Stimulated activated CD4-positive, alpha-beta T cell treated with anti-CD3 and anti-CD28 coated beads, Interleukin-4, amount 100 ng/mL, for 4 hours (primary cell): ENCODE results near the gene CRACR2B.

Experiments
- DNase-seq, 2 experiments: peaks; one replicate each; pipeline ENCODE4 v3.0.0-alpha.2; 2020

CRACR2B gene

DNA sequence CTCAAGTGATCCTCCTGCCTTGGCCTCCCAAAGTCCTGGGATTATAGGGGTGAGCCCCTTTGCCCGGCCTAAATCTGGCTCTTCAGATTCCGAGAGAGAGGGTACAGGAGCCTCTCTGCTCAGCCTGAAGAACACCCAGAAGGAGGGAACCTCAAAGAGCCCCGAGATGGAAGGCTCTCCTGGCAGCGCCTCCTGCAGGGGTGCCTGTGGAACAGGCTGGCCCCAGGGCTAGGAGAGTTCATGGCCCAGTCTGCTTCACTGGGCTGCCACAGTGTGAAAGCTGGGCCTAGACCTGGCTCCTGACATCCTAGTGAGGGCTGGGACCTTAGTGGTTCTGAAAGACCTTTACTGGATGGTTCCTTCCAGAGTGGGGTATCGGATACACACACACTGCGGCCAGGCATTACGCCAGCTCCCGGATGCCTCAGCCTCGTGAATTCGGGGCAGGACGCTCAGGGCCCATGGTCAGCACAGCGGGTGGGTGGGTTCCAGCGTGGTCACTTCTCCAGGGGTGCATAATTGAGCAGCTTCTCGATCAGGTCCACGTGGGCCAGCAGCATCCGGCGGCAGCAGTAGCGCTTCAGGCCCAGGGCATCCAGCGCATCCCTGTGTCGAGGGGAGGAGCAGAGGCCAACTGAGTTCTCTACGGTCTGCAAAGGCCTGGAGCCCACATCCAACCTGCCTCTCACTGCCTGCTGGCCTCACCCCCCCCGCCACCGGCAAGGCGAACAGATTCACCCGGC lies 12.3 kb downstream of the CRACR2B start:
- DNase-seq: no peak

DNA sequence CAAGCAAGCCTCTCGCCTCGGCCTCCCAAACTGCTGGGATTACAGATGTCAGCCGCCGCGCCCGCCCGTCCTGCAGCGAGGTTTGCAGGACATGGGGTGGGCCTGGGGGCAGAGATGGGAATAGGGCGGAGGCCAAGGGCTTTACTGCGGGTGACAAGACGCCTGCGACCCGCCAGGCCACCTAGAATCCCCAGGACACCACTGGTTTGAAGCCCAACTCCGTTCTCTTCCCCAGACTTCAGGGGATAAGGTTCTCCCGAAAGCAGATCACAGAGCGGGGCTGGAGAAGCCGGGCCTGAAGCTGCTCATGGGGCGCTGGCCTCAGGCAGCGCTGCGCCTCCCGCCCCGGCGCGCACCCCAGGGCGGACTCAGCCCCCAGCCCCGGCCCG lies 14.3 kb downstream of the CRACR2B start:
- DNase-seq: no peak

DNA sequence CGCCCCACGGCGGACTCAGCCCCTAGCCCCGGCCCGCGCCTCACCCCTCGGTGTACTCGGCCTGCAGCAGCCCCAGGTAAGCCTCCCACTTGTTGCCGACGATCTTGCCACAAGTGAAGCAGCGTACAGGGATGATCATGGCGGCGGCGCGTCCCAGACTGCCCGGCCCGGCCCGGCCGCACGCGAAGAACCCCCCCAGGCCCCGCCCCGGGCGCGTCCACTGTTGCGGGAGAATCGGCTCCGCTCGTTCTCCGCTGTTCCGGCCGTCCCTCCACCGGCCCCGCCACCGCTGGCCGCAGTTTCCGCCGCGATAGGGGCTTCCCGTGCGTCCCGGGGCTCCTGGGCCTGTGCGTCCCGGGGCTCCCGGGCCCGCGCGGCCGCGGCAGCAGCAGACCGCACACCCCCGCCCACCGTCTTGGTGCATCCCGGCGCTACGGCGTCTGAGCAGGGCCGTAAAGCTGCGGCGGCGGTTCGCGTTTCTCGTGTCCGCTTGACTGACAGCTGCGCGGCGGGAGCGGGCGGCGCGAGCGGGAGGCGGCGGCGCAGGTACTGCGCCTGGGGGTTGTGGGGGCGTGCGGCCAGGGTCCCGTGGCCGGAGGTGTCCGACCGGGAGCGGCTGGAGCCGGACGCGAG lies 14.8 kb downstream of the CRACR2B start, which contains the start of the genes POLR2L and TSPAN4:
Gene POLR2L, minus strand, starts transcription at position 160 of the 633 bp plus-strand sequence. Its CDS starts 21 bp downstream, at position 139.
Gene TSPAN4, plus strand, starts transcription at position 483 of the 633 bp plus-strand sequence. CDS start 7,453 bp downstream, outside the sequence.
- DNase-seq: peak; percentile 79 to 90

DNA sequence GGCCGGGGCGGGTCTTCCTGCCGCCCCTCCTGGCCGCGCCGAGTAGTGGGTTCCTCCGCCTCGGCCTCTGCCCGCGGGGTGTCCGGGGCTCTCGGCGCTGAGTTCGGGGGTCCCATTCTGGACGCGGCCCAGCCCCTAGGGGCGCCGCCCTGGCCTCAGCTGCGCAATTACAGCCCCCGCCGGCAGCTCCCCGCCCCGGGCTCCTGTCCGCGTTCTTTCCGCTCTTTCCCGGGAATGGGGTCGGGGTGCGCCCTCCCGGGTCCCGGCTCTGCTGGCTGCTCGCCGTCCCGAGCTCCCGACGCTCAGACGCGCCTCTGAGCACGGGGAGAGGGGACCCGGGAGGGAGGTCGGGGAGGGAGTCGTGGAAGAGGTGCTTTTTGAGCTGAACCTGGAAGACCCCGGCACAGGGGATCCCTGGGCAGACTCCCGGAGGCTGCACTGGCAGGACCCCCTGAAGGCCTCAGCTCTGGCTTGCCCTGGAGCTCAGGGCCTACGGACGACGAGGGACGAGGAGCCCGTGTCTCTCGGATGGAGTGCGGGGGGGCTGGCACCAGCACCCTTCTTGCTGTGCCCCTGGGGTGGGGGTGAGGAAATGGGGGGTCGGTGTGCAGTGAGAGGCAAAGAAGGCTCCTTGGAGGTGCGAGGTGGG lies 15.5 kb downstream of the CRACR2B start:
- DNase-seq: no peak

DNA sequence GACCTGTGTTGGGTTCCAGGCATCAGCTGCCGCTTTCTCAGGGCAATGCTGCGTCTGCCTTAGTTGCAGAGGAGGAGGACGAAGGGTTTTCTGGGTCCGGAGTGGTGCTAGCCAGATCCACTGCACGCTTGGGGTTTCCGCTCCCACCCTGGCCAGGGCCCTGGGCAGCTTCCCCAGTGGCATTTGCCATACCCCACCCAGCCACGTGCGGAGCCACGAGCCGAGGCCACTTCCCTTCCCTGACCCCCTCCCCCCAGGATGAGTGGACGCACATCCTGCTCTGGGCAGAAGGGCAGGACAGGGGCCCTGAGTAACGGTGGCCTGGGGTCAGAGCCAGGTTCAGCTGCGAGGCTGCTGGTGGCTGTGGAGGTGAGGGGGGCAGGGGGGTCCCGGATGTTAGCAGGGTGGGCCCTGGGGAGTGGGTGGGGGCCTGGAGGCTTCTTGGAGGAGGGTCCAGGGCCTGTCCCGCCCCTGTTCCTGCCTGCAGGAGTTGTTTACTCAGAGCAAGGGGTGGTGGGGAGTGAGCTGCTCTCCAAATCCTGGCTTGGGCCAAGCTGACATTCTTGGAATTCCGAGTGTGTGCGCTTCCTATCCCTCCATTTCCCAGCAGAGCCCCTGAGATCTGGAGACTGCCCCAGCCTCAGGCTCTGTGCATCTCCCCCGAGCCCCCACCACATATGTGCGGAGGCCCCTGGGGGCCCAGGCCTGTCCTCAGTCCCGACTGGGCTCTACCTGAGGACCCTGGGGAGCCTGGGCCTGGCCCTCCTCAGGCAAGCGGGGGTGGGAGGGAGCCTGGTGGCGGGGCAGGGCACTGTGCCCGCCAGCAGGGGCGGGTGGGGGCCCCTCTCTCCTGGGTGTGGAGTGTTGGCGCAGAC lies 16.3 kb downstream of the CRACR2B start:
- no peak for DNase-seq

DNA sequence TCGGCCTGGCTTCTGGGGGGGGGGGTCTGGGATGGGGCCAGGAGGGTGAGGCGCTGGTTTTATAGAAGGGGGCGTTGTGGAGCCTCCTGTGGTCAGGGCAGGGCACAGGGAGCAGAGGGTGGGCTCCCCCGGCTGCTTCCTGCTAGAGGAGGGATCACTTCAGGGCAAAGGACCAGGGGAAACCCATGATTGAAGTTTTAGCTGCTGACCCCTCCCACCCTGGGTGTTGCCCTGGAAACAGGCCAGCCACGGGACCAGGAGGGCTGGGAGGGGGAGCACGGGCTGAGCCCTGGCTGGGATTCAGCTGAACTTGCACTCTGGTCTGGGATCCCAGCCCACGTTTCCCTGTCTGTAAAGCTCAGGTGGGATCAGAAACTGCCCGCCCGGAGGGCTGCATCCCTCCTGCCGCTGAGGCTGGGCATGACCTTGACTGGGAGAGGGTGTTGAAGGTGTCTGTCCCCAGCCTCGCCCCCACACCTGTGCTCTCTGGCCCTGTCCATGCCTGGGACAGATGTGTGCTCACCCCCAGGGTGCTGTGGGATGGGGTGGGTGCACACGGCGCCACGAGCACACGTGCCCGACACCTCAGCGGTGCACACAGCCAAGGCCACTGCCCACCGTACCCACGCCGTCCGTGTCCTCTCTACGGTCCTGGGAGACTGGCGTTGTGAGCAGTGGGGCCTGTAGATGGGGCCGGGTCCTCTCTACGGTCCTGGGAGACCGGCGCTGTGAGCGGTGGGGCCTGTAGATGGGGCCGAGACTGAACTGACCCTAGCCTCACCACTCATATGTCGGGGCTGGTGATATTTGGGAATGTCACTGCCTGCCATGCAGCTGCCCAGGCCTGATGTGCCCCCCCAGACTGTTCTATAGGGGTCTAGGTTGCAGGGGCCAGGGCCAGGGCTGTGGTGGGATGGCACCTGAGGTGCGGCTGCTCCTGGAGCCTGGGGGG lies 17.2 kb downstream of the CRACR2B start:
- DNase-seq: no peak

DNA sequence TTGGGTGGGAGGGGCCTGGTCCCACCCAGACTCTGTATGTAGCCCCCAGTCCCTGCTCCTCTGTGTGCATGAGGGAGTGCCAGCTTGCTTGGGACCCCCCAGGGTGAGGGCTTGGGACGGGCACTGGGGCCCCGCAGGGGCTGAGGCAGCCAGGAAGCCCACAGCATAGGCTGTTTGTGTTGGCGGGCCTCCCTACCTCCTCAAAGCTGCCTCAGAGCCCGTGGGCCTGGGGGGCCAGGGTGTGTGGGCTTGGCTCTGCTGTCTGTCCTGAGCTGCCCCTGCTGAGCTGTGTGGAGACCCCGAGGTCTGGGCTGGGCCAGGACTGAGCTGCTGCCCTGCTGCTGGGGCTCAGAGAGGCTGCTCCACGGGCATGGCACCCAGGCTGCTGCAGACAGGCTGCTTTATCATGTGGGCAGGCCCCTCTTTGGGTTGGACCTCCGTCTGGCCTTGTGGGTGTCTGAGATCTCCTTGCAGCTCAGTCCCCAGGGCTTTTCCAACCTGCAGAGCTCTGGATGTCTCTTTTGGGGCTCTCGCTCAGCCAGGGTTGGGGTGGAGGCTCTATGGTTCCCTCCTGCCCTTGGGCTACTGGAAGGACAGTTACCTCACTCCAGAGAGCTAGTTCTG lies 18.3 kb downstream of the CRACR2B start:
- no peak for DNase-seq

DNA sequence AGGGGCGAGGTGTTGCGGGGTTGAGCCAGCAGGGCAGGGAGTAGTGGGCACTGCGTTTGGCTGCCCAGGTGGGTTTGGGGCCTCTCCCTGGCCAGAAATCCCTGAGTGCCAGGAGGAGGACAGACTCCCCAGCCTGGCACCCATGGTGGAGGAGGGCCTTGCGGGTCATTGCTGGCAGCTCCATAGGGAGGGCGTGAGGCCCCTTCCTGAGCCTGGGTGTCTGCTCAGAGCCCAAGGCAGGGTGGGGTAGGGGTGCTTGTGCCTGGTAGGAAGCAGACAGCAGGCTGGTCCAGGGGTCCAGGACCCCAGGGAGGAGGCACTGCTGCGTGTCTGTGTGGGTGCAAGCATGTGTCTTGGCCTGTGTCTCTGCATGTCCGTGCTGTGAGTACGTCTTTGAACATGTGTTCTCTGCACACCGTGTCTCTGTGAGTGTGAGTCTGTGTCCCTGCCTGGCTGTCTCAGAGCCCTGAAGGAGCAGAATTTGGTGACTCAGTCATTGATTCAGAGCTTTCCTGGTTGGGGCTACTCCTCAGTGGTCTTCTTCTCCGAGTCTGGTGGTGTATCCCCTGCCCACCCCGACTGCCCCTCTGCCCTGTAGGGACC lies 18.9 kb downstream of the CRACR2B start:
- no peak for DNase-seq

DNA sequence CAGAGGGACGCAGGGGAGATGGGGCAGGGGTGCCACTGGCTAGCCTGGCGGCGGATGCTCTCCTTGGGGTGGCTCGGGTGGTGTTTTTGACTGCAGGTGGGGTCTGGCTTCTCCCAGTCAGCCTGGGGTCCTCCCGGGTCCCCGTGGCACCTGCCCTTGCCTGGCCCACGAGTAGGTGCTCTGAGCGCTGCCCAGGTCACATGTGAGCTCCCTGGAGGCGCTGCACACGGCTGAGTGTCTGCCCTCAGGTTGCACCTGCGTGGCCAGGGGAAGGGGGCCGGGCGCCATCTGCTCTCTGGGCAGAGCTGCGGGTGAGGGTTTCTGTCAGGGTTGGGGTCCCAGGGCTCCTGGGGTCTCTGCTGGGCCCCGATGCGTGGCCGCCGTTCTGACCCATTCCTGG lies 20.2 kb downstream of the CRACR2B start:
- no peak for DNase-seq

DNA sequence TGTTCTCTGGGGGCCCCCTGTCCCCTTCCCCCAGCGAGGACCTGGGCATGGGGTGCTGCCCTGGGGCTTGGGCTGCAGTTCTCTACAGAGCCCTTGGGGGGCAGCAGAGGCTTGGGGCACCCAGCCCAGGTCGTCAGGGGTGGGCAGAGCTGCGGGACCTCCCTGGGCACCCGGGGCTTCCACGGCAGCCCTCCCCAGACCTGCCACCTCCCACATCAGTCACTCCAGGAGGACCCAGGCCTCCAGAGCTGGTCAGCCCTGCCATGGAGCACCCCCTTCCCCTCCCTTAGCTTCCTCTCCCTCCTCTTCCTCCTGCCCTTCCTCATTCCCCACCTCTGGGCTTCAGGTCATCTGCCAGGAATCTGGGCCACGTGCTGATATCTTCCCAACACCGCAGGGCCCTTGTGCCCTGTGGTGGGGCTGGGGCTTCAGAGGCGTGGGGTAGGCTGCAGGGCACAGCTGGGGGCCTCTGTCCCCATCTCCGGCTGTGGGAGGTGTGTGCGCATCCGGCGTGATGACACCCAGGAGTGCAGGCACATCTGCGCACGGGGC lies 20.7 kb downstream of the CRACR2B start:
- peak; percentile 49 to 64 for DNase-seq

DNA sequence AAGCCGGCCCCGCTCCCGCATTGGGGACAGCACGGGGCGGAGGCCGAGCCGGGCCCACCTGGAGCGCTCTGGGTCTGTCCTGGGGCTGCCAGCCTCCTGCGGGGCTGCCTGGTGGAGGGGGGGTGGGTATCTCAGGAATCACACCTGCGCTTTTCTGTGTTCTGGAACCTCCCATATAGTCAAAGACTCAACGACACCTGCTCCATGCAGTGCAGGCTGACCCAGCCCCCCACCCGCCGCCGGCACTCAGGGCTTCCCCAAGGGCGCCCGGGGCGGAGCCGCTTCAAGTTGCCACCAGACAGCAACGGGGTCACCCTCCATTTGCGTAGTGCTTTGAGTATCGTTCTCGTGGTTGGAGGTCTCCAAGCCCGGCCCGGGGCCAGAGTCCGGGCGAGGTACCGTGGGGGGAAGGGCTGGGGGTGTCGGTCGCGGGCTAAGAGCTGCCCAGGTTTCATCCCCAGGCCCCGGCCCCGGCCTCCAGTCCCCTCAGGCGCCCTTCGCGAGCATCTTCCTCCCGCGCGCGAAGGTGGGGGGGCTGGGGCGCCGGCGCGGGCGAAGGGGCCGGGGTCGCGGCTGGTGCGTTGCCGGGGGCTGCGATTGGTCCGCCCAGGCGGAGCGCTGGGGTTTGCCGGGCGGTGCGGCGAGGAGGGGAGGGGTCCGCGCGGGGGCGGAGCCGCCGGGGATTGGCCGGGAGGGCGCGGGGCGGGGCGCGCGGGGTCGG lies 21.5 kb downstream of the CRACR2B start:
- DNase-seq: peak; percentile 30 to 54

DNA sequence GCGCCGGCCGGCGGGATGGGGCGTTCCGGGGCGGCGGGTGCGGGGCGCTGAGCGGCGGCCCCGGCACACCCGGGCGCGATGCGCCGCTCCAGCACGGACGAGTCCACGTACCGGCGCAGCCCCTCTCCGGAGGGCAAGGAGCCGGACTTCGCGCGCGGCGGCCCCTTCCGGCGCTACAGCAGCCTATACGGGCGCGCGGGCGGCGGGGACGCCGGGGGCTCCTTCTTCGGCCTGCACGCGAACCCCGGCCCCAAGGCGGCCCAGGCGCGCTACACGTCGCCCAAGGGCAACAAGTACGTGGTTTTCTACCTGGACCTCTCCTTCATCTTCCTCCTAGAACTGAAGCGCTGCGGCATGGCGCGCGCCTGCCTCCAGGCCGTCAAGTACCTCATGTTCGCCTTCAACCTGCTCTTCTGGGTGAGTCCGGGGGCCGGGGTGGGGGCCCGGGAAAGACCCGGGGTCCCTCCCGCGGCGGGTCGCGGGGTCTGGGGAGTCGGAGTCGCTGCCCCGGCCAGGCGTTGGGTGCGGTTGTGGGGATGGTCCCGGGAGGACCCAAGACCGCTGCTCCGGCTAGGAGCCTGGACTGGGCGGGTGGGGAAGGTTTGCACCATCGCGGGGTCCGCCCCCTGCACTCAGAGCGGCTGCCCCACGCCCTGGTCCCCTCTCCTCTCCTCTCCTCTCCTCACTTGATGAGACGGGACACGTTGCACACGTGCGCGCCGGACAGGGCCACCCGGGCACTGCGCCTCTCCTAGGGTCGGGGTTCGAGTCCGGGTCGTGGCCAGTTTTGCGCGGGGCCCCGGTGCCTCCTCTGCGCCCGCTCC lies 22.4 kb downstream of the CRACR2B start:
- no peak for DNase-seq

DNA sequence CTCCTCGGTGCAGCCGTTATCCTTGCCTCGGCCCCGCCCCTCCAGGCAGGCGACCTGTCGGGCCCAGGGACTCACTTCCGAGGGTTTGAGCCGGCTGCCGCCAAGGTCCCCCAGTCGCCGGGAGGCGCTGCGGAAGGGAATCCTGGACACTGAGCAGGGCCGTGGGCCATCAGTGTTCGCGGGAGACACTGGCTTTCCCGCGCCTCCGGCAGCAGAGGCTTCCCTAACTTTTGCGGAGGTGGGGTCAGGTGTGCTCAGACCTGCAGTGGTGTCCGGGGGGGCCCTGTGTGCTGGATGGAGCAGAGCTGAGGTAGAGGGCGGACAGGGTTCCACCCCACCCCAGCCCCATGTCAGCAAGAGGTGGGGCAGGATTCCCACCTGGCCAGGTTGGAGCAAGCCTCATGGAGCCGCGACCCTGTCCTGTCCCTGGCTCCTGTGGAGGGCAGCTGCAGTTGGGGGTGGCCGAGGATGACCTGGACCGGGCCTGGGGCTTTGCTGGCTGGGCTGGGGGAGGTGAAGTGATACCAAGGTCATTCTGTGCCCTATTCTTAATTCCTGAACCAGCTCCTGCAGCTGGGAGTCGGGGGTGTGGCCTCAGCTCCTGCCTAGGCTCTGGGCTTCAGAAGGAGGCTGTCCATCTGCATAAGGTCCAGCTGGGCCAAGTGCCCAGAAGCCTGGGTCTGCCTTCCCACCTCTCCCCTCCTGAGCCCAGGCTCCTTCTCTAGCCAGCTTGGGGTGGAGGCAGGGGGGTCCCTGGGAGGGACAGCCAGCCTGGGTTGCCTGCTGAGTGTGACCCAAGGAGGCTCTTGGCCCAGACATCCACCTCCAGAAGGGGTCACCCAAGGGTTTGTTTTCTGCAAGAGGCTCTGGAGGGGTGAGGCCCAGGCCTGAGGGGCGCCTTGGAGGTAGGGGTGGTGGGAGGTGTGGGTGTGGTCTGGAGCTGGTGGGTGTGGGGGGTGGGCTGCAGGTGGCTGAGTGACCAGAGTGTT lies 23.4 kb downstream of the CRACR2B start:
- DNase-seq: no peak

DNA sequence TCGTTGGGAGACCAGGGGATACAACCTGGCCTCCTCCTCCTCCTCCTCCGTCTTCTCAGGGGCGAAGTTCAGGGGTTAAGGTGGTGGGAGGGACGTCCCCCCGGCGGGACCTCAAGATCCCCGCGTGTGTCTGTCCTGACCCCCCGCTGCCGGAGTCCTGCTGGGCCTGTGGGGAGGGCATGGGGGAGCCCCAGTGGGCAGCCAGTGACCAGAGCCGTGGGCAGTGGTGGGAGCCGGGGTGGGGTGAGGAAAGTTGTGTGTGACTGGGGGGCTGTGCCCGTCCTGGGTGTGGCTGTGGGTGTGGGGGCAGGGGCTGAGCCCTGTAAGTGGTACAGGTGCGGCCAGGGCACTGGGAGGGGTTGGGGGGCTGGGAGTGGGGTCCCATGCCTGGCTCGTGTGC lies 25.0 kb downstream of the CRACR2B start:
- no peak for DNase-seq

DNA sequence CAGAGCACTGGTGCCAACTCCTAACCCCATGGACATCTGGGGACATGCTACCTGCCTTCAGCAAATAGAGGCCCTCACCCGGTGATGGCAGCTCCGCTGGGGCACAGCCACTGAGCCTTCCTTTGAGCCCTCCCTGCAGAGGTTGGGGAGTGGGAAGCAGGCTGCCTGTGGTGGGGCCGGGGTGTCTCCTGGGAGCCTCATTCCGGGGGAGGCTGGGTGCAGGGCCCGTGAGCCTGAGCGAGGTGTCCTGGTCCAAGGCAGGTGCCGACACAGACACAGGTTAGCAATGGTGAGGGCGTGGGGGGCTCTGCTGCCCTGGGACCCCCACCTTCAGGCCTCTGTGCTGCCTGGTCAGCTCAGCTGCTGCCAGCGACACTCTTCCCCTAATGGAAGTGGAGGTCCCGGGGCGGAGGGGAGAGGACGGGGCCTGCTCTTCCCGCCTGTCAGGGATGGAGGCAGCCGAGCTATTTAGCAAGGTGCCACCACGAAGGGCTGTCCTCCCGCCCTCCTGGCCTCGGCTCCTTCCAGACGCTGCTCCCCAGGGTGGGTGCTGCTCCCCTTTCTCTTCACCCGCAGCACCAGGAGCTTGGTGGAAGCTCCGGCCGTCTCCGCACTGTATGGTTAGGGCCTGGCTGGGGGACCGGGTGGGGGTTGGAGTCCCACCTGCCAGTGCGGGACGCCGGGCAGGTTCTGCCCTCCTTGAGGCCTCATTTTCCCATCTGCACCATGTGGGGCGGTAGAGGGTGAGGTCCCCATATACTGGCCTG lies 26.1 kb downstream of the CRACR2B start:
- no peak for DNase-seq

DNA sequence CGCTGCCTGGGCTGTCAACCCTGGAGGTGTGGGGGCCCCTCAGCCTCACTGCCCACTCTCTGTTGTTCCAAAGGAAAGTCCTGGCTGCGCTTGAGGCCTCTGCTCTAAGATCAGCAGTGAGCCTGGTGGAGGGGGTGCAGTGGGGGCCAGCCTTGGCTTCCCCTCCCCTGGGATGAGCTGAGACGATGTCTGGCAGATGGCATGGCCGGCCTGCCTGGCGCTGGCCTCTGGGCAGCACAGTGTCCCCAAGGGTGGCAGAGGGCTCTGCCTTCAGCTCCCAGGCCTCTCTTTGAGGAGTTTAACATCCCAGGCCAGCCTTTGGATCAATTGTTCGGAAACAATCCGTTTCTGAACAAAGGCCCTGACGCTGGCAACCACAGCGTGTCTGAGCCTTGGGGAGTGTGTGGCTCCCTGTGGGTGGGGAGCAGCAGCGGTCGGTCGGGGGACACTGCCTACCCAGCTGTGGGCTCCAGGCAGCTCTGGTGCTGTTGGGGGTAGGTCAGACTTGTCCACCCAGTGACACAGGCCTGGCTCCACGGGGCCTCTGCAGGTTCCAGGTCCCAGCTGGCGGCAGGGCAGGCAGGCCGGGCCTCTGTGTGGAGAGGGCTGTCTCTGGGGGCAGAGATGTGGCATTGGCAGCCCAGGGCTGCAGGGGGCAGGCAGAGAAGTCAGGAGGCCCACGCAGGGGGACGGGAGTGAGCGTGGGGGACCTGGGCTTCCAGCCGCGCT lies 27.0 kb downstream of the CRACR2B start:
- DNase-seq: no peak
